ENCODE measurements around the gene RERE. TPM values are rescaled to one million over a fixed set of nuclear protein-coding genes. Genes with fewer than 3 reads are reported as not detected.
A peak's percentile ranks its signal among the peaks of the same experiment; 100 is the strongest.

Gene RERE
- total RNA-seq, 2 experiments from 2014 or later = 45.8 to 57.1 TPM

GRCh38 chr1:8858888-8859706, 41.7 kb upstream of the RERE start:
- ChIA-PET CTCF (interaction anchor here (0.8 to 8.5 kb wide), 19 partner anchors 9 to 307 kb away, joined by 3 to 104 read pairs (median 4); partner anchors contain the start of gene ENO1), POLR2A (interaction anchor here (0.6 to 12.6 kb wide), 19 partner anchors 10 to 644 kb away, joined by 3 to 197 read pairs (median 3); partner anchors contain the start of gene ENO1)
- ATAC-seq = peak; percentile 54
- peak; percentile 74 for DNase-seq
- Mint-ChIP-seq H3K4me3 (no peak overlapping the region), H3K36me3 (ENCODE audit: low read depth) (peaks cover 70% of the 10 kb centered on the region), H3K27me3 (no peaks in the 10 kb centered on the region), H3K9me3 (no peaks in the 10 kb centered on the region), H3K27ac (peak overlapping the region; percentile 75), H3K4me1 (ENCODE audit: low read depth) (peaks cover 34% of the 10 kb centered on the region)
- peak; percentile 68 for TF ChIP-seq CTCF (IDR thresholded peaks at IDR 0.05)
- intact Hi-C loops (cut with micrococcal nuclease) = no loop called here

DNA sequence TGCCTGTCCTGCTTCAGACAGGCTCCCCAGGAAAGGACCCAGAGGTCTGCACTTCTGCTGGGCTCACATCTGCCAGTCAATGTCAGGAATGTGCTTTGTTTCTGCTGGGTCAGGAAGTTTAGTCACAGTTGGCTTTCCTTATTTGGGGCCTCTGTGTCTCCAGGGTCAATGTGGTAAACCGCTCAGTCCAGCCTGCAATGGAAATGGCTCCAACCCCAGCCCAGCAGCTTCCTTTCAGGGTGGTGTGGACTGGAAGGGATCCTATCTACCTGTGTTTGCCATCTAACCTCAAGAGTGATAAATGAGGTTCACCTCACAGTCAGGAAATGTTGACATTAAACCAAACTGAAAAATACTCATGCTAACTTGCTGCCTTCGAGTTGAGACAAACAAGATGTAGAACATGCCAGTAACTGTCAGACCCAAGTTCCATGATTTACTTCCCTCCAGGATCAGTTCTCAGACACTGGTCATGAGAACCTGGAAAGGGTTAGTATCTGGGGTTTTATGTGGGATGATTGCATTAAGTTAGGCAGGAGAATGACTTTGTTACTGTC, 40.8 kb upstream of the RERE start:
- Mint-ChIP-seq H3K27ac (peak overlapping the region; percentile 75), H3K4me1 (ENCODE audit: low read depth) (peaks cover 30% of the 10 kb centered on the region), H3K9me3 (no peaks in the 10 kb centered on the region), H3K36me3 (ENCODE audit: low read depth) (peaks cover 61% of the 10 kb centered on the region), H3K4me3 (no peak overlapping the region), H3K27me3 (no peaks in the 10 kb centered on the region)
- no peak for DNase-seq
- intact Hi-C loops (cut with micrococcal nuclease) = no loop called here
- ChIA-PET POLR2A (interaction anchor here (0.8 to 12.6 kb wide), 11 partner anchors 9 to 645 kb away, joined by 3 to 197 read pairs (median 4); partner anchors contain the start of gene ENO1), CTCF (interaction anchor here (0.8 to 8.5 kb wide), 11 partner anchors 8 to 147 kb away, joined by 3 to 104 read pairs (median 5); partner anchors contain the start of gene ENO1)
- ATAC-seq = peak; percentile 2
- no peak for TF ChIP-seq CTCF (IDR thresholded peaks at IDR 0.05)

- ChIA-PET CTCF (interaction anchor here (0.7 to 6.8 kb wide), 6 partner anchors 7 to 1403 kb away, joined by 3 to 104 read pairs (median 14); partner anchors contain the start of gene ENO1), POLR2A (interaction anchor here (0.6 to 12.6 kb wide), 7 partner anchors 8 to 1842 kb away, joined by 3 to 197 read pairs (median 4); partner anchors contain the start of gene RERE)
- ATAC-seq (no peak), DNase-seq (no peak)
- TF ChIP-seq CTCF (IDR thresholded peaks at IDR 0.05) = no peak
- H3K27me3 Mint-ChIP-seq = no peaks in the 10 kb centered on the region
- H3K27ac Mint-ChIP-seq = peak overlapping the region; percentile 15
- H3K4me3 Mint-ChIP-seq = no peak overlapping the region
- H3K4me1 Mint-ChIP-seq (ENCODE audit: low read depth) = peaks cover 19% of the 10 kb centered on the region
- no peaks in the 10 kb centered on the region for H3K9me3 Mint-ChIP-seq
- H3K36me3 Mint-ChIP-seq (ENCODE audit: low read depth) = peaks cover 47% of the 10 kb centered on the region
- intact Hi-C loops (cut with micrococcal nuclease) = no loop called here
Measured at GRCh38 chr1:8856689-8857412, 39.4 kb upstream of the RERE start.

DNA sequence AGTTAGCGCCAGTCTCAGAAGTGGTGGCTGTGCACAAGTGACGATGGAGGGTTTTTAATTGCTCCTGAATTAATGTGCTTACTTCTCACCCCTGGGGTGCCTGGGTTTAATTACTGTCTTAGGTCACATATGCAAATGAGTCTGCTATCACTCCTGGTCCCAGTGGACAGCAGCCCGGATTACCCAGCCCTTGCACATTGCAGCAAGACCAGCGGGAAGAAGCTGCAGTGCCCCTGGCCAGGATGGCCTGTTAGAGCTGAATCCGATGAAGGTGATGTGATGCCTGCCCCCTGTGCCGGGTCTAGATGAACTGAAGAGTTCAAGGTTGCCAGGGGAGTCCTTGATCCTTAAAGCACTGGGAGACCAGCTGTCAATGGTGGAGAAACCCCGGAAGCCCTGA, 36.8 kb upstream of the RERE start:
- DNase-seq = no peak
- Mint-ChIP-seq H3K9me3 (no peaks in the 10 kb centered on the region), H3K4me3 (no peak overlapping the region), H3K36me3 (ENCODE audit: low read depth) (peaks cover 26% of the 10 kb centered on the region), H3K27me3 (no peaks in the 10 kb centered on the region), H3K4me1 (ENCODE audit: low read depth) (peaks cover 7% of the 10 kb centered on the region), H3K27ac (no peak overlapping the region)
- intact Hi-C loops (cut with micrococcal nuclease) = no loop called here
- ChIA-PET CTCF (no interaction called here), POLR2A (interaction anchor here (12.6 kb wide), 1 partner anchor 16 kb away, joined by 197 read pairs; no protein-coding TSS in a partner anchor)
- TF ChIP-seq CTCF (IDR thresholded peaks at IDR 0.05) = no peak
- no peak for ATAC-seq
